NB4 (cell line): Measurements from ENCODE around the gene AZU1.

ENCODE experiments used
- DNase-seq: peaks from one replicate; pipeline ENCODE4 v3.0.0; 2010; ENCODE audit warnings: low read depth
- H3K4me3 ChIP-seq: one replicate; pipeline ENCODE4 v1.5.1; 2011; ENCODE audit warnings: mild to moderate bottlenecking, low read depth, low read length, moderate library complexity
- CTCF ChIP-seq: IDR thresholded peaks from one replicate; pipeline ENCODE4 v1.5.1; 2012; ENCODE audit warnings: low read depth, low read length
- MAX ChIP-seq: IDR thresholded peaks from 2 replicates; pipeline ENCODE4 v1.6.1; 2011; ENCODE audit warnings: low read depth, low read length
- MYC ChIP-seq: IDR thresholded peaks from 2 replicates; pipeline ENCODE4 v1.6.1; 2011; ENCODE audit warnings: low read depth, low read length
- POLR2A ChIP-seq: IDR thresholded peaks from 2 replicates; pipeline ENCODE4 v1.6.1; 2011; ENCODE audit warnings: mild to moderate bottlenecking; ENCODE audit not compliant: insufficient read length; ENCODE audit errors: extremely low read depth

AZU1 gene

GRCh38 chr19:870314-870713 lies 42.7 kb downstream of the AZU1 start:
- no peak overlapping the region for H3K4me3 ChIP-seq
- no peak for DNase-seq
- TF ChIP-seq MAX: no peak
- TF ChIP-seq MYC: no peak
- TF ChIP-seq POLR2A: no peak
- no peak for TF ChIP-seq CTCF

- H3K4me3 ChIP-seq: no peak overlapping the region
- TF ChIP-seq MYC (no peak), POLR2A (no peak), CTCF (no peak), MAX (no peak)
- DNase-seq: no peak
Observed at GRCh38 chr19:870963-871401, 43.3 kb downstream of the AZU1 start.

GRCh38 chr19:871446-872265 lies 44.0 kb downstream of the AZU1 start:
- H3K4me3 ChIP-seq: no peak overlapping the region
- DNase-seq: no peak
- TF ChIP-seq CTCF (no peak), POLR2A (no peak), MAX (no peak), MYC (no peak)

- no peak overlapping the region for H3K4me3 ChIP-seq
- TF ChIP-seq CTCF (no peak), MAX (peak; percentile 8; the same call in 1 of the 2 replicates)
- peak; percentile 73 for DNase-seq
Observed at GRCh38 chr19:872266-872951, 44.8 kb downstream of the AZU1 start.

GRCh38 chr19:873084-873483 lies 45.4 kb downstream of the AZU1 start:
- no peak overlapping the region for H3K4me3 ChIP-seq
- DNase-seq: peak; percentile 68
- no peak for TF ChIP-seq MAX
- no peak for TF ChIP-seq MYC
- TF ChIP-seq POLR2A: no peak
- TF ChIP-seq CTCF: no peak
